CD14-positive monocyte (primary cell): ENCODE measurements around the gene PRPF38B. TPM values are rescaled to one million over a fixed set of nuclear protein-coding genes. Genes with fewer than 3 reads are reported as not detected.

Experiments used
- DNase-seq, 3 donors: peaks; one replicate each; pipeline ENCODE4 v3.0.0-alpha.2; 2011 to 2022
- H2AFZ ChIP-seq: 2 replicates; pipeline ENCODE4 v1.6.0; 2012; ENCODE audit warnings: mild to moderate bottlenecking, low read depth, low read length, inconsistent platforms; ENCODE audit not compliant: insufficient read depth, poor library complexity, severe bottlenecking
- H3K27ac ChIP-seq, 2 donors: 1 replicate in 1 of 2; 2 replicates in 1 of 2; pipeline ENCODE4 v1.5.1; 2012 to 2013; ENCODE audit warnings: low read length in 2 of 2, control low read depth in 1 of 2, inconsistent platforms in 1 of 2, low read depth in 1 of 2, mild to moderate bottlenecking in 1 of 2
- H3K27me3 ChIP-seq, 2 donors: one replicate each; pipeline versions ENCODE4 v1.6.0 to v1.6.1; 2011 to 2013; ENCODE audit warnings: low read length in 2 of 2; ENCODE audit not compliant: control insufficient read depth in 2 of 2, insufficient read depth in 2 of 2
- H3K36me3 ChIP-seq, 2 donors: replicated peaks in 1 of 2; 1 replicate in 1 of 2; 2 replicates in 1 of 2; pipeline versions ENCODE4 v1.5.1 to v1.6.1; 2012 to 2013; ENCODE audit warnings: low read length in 2 of 2, control low read depth in 1 of 2, inconsistent platforms in 1 of 2, mild to moderate bottlenecking in 1 of 2; ENCODE audit not compliant: insufficient read depth in 2 of 2, control insufficient read depth in 1 of 2
- H3K4me1 ChIP-seq, 2 donors: 1 replicate in 1 of 2; 2 replicates in 1 of 2; pipeline versions ENCODE4 v1.5.1 to v1.6.1; 2012 to 2013; ENCODE audit warnings: low read length in 2 of 2, control low read depth in 1 of 2, inconsistent platforms in 1 of 2, mild to moderate bottlenecking in 1 of 2, moderate library complexity in 1 of 2; ENCODE audit not compliant: insufficient read depth in 2 of 2, control insufficient read depth in 1 of 2
- H3K4me2 ChIP-seq: replicated peaks from 2 replicates; pipeline ENCODE3; 2012; ENCODE audit warnings: low read length, moderate library complexity, mild to moderate bottlenecking; ENCODE audit not compliant: poor library complexity, severe bottlenecking; ENCODE audit errors: extremely low read depth
- H3K4me3 ChIP-seq, 3 experiments: fragments of 200-600 bp in 1 of 3; sonication (generic) in 1 of 3; replicated peaks in 1 of 3; 1 replicate in 2 of 3; 2 replicates in 1 of 3; pipeline ENCODE4 v1.5.1; 2011 to 2013; ENCODE audit warnings: low read length in 3 of 3, mild to moderate bottlenecking in 3 of 3, control low read depth in 2 of 3, low read depth in 2 of 3, inconsistent platforms in 1 of 3, moderate library complexity in 1 of 3
- H3K79me2 ChIP-seq: 2 replicates; pipeline ENCODE4 v1.6.0; 2012; ENCODE audit warnings: mild to moderate bottlenecking, control low read depth, inconsistent platforms, low read length, moderate library complexity; ENCODE audit not compliant: insufficient read depth
- H3K9ac ChIP-seq: 2 replicates; pipeline ENCODE4 v1.6.0; 2017; ENCODE audit warnings: low read length, mild to moderate bottlenecking; ENCODE audit not compliant: insufficient read depth, poor library complexity, severe bottlenecking
- H3K9me3 ChIP-seq, 2 donors: replicated peaks in 1 of 2; 1 replicate in 1 of 2; 2 replicates in 1 of 2; pipeline versions ENCODE4 v1.5.1 to v1.6.1; 2012 to 2013; ENCODE audit warnings: low read length in 2 of 2, control low read depth in 1 of 2; ENCODE audit not compliant: control insufficient read depth in 1 of 2, insufficient read depth in 1 of 2
- H4K20me1 ChIP-seq: 2 replicates; pipeline ENCODE4 v1.6.0; 2012; ENCODE audit warnings: mild to moderate bottlenecking, low read length, control low read depth, moderate library complexity; ENCODE audit not compliant: insufficient read depth
- H3K27ac Mint-ChIP-seq, 7 donors: one replicate each; pipeline ENCODE4 v1.8.0; 2020; ENCODE audit warnings: mild to moderate bottlenecking in 7 of 7, mixed read lengths in 7 of 7, moderate library complexity in 6 of 7, inconsistent platforms in 2 of 7
- H3K27me3 Mint-ChIP-seq, 3 donors: one replicate each; pipeline ENCODE4 v1.8.0; 2021 to 2022; ENCODE audit warnings: low read depth in 3 of 3, mild to moderate bottlenecking in 3 of 3, mixed read lengths in 3 of 3, moderate library complexity in 3 of 3, inconsistent platforms in 1 of 3
- H3K36me3 Mint-ChIP-seq, 2 donors: one replicate each; pipeline ENCODE4 v1.8.0; 2020; ENCODE audit warnings: mixed read lengths in 2 of 2, inconsistent platforms in 1 of 2, mild to moderate bottlenecking in 1 of 2
- H3K4me1 Mint-ChIP-seq: one replicate; pipeline ENCODE4 v1.8.0; 2020; ENCODE audit warnings: mild to moderate bottlenecking, mixed read lengths
- H3K4me3 Mint-ChIP-seq, 2 donors: one replicate each; pipeline ENCODE4 v1.8.0; 2020; ENCODE audit warnings: mild to moderate bottlenecking in 2 of 2, mixed read lengths in 2 of 2, moderate library complexity in 1 of 2
- H3K9me3 Mint-ChIP-seq, 7 donors: one replicate each; pipeline ENCODE4 v1.8.0; 2020 to 2022; ENCODE audit warnings: mixed read lengths in 7 of 7, mild to moderate bottlenecking in 6 of 7, moderate library complexity in 6 of 7, inconsistent platforms in 2 of 7
- WGBS: methylation state at CpG from one replicate; pipeline ENCODE4 v1.1.5; 2013; ENCODE audit warnings: missing lambda C conversion rate; ENCODE audit not compliant: insufficient coverage; 5-methylcytosine and 5-hydroxymethylcytosine counted together
- intact Hi-C, 2 donors: fragments of 100-400 bp; cut with micrococcal nuclease; formaldehyde crosslinking; loops; one replicate each; pipeline versions ENCODE4 v1.15.0 to v1.15.1; 2023
- polyA plus RNA-seq, 3 donors: library from polyadenylated mRNA; depleted of rRNA in 1 of 3; unstranded in 2 of 3; stranded (reverse) in 1 of 3; fragments of 300-500 nt in 2 of 3; fragments of >200 nt in 1 of 3; fragmentation: Illumina TruSeq in 2 of 3; gene quantifications; 1 replicate in 2 of 3; 2 replicates in 1 of 3; pipeline ENCODE4 v1.2.3, GENCODE V29; 2012 to 2021
- TF ChIP-seq, protein P1 (sequence below): fragments of 200-600 bp; IDR thresholded peaks from one replicate; pipeline ENCODE4 v1.8.0; 2022; ENCODE audit warnings: antibody characterized with exemption, mild to moderate bottlenecking

The PRPF38B gene
- polyA plus RNA-seq, 3 donors, result 4.9 to 29.9 (median 8.3) TPM

DNA sequence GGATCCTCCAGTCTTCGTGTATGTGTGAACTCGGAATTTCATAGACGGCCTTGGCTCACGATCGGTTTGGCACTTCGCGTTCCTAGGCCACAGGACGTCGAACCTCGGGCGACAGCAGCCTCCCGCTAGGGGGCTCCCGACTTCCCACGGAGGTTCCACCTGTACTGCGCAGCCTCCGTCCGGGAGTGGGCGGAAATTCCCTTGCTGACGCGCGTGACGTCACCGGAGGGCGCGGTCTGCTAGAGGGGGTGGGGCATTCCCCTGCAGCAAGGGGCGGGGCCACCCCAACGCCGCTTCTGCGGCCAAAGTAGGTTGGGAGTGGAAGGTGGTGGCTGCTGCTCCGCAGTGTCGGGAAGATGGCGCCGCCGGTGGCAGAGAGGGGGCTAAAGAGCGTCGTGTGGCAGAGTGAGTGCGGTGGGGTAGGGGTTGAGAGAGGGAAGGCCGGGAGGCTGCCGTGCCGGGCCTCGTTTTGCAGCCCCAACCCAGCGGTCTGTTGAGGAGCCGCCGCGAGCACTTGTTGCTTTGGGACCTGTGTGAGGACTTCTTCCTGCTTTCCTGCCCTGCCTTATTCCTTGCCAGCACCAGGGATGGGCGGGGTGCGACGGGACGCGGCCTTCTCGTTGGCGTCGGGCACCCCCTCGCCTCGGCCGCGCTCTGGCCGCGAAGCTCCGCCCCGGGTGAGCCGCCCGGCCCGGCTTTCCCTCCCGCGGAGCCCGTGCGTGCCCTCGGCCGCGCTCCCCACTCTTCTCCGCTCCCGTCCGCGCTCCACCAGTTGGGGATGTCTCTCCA lies 54.5 kb downstream of the PRPF38B start, which contains the start of gene STXBP3:
STXBP3 (plus strand) TSS at position 293 of the 789 bp plus-strand sequence; CDS start at position 357, 64 bp downstream.
- Mint-ChIP-seq H3K36me3 (peaks cover 7 to 17% of the 10 kb centered on the region in 2 donors), H3K9me3 (peaks cover 0 to 1% (median 0%) of the 10 kb centered on the region in 7 donors), H3K4me3 (peak within 1 kb of the TSS; percentile 91 to 99), H3K27ac (peak within 1 kb of the TSS; percentile 99 to 100 (median 99)), H3K4me1 (peaks cover 33% of the 10 kb centered on the region), H3K27me3 (no peaks in the 10 kb centered on the region)
- WGBS, result 0% methylated on average over 71 of the region's 75 CpGs
- DNase-seq, result peak; percentile 97 to 99 (median 99)
- Histone ChIP-seq H3K36me3 (peaks cover 0 to 10% of the 10 kb centered on the region in 2 donors), H3K79me2 (peaks cover 47% of the 10 kb centered on the region), H3K4me3 (peak within 1 kb of the TSS; percentile 79 to 99 (median 85)), H3K4me2 (peak within 1 kb of the TSS; percentile 85), H3K27me3 (no peaks in the 10 kb centered on the region), H4K20me1 (peaks cover 33% of the 10 kb centered on the region), H3K4me1 (peaks cover 12 to 20% of the 10 kb centered on the region in 2 donors), H3K27ac (peak within 1 kb of the TSS; percentile 97 to 100), H3K9ac (peak within 1 kb of the TSS; percentile 98), H3K9me3 (no peaks in the 10 kb centered on the region), H2AFZ (peak within 1 kb of the TSS; percentile 63)
- TF ChIP-seq, protein P1, sequence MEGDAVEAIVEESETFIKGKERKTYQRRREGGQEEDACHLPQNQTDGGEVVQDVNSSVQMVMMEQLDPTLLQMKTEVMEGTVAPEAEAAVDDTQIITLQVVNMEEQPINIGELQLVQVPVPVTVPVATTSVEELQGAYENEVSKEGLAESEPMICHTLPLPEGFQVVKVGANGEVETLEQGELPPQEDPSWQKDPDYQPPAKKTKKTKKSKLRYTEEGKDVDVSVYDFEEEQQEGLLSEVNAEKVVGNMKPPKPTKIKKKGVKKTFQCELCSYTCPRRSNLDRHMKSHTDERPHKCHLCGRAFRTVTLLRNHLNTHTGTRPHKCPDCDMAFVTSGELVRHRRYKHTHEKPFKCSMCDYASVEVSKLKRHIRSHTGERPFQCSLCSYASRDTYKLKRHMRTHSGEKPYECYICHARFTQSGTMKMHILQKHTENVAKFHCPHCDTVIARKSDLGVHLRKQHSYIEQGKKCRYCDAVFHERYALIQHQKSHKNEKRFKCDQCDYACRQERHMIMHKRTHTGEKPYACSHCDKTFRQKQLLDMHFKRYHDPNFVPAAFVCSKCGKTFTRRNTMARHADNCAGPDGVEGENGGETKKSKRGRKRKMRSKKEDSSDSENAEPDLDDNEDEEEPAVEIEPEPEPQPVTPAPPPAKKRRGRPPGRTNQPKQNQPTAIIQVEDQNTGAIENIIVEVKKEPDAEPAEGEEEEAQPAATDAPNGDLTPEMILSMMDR, result peak; percentile 94
- intact Hi-C loops, result loop anchor here (2.0 to 10.0 kb wide), 5 partner anchors 52 to 351 kb away; partner anchors contain the start of genes EEIG2 (in 1 of the 2) and PRPF38B (in 1 of the 2)

DNA sequence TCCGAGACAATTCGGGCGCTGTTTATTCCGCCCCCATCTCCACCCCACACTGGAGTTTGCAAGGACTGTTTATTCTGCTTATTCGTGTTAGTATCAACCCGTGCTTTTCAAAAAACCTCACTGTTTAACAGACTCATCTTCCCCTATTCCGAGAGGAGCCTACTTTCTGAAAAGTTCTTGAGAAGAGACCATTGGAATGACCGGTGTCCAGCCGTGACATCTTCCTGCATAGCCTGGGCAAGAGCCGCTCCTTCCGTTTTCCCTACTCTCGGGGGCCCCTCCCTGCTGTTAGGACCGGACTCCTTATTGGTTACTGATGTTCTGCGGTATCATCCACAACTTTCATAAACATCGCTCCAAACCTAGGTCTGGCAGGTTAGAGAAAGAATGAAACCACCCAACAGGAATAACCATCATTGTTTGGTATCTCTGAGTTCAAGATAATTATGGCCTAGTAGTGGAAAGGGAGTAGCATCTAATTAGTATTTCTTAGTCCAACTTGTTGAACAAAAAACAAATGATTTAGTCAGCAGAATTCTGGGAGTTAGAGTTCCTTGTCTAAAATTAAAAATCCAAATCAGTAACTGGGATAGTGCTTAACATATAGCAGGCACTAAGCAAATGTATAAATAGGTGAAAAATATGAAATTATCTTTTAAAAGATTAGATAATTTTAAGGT lies 55.2 kb downstream of the PRPF38B start:
- Histone ChIP-seq H4K20me1 (peaks cover 41% of the 10 kb centered on the region), H3K4me2 (peak overlapping the region; percentile 85), H2AFZ (peak overlapping the region; percentile 45), H3K4me3 (peak overlapping the region; percentile 79 to 99 (median 85)), H3K79me2 (peaks cover 54% of the 10 kb centered on the region), H3K9ac (peak overlapping the region; percentile 98), H3K27ac (peak overlapping the region; percentile 97 to 100), H3K27me3 (no peaks in the 10 kb centered on the region), H3K4me1 (peaks cover 12 to 20% of the 10 kb centered on the region in 2 donors), H3K36me3 (peaks cover 6 to 18% of the 10 kb centered on the region in 2 donors), H3K9me3 (no peaks in the 10 kb centered on the region)
- TF ChIP-seq, protein P1, result no peak
- H3K4me1 Mint-ChIP-seq, result peaks cover 33% of the 10 kb centered on the region
- peaks cover 7 to 17% of the 10 kb centered on the region in 2 donors for H3K36me3 Mint-ChIP-seq
- DNase-seq, result peak; percentile 80 to 91 (median 84)
- 0% methylated on average over 11 of the region's 15 CpGs for WGBS
- peak overlapping the region; percentile 91 to 99 for H3K4me3 Mint-ChIP-seq
- H3K9me3 Mint-ChIP-seq, result peaks cover 0 to 1% (median 0%) of the 10 kb centered on the region in 7 donors
- no peaks in the 10 kb centered on the region for H3K27me3 Mint-ChIP-seq
- H3K27ac Mint-ChIP-seq, result peak overlapping the region; percentile 99 to 100 (median 99)
- intact Hi-C loops, result loop anchor here (2.0 to 10.0 kb wide), 5 partner anchors 53 to 350 kb away; partner anchors contain the start of genes EEIG2 (in 1 of the 2) and PRPF38B (in 1 of the 2)
